DND-41 (cell line): Measurements from ENCODE around the gene SCCPDH.

Experiments used
- ATAC-seq: fragments of 200-7000 bp; cut with Tn5 transposase; 3 replicates; pipeline ENCODE4 v1.9.1; 2021; ENCODE audit warnings: low read depth; ENCODE audit not compliant: insufficient read depth
- DNase-seq: peaks from one replicate; pipeline ENCODE4 v3.0.0-alpha.2; 2020
- H2AFZ ChIP-seq: 2 replicates; pipeline ENCODE4 v1.6.0; 2012; ENCODE audit warnings: low read depth, low read length
- H3K27ac ChIP-seq: 2 replicates; pipeline ENCODE4 v1.5.1; 2012; ENCODE audit warnings: low read length, inconsistent platforms
- H3K27me3 ChIP-seq: fragments of 200-600 bp; sonication (generic); 2 replicates; pipeline ENCODE4 v1.6.0; 2012; ENCODE audit warnings: low read length, mild to moderate bottlenecking, inconsistent platforms; ENCODE audit not compliant: insufficient read depth, poor library complexity
- H3K36me3 ChIP-seq: 2 replicates; pipeline ENCODE4 v1.5.1; 2012; ENCODE audit warnings: low read length, inconsistent platforms; ENCODE audit not compliant: insufficient read depth
- H3K4me1 ChIP-seq: 2 replicates; pipeline ENCODE4 v1.5.1; 2012; ENCODE audit warnings: mild to moderate bottlenecking, low read length; ENCODE audit not compliant: insufficient read depth
- H3K4me2 ChIP-seq: 2 replicates; pipeline ENCODE4 v1.6.0; 2012; ENCODE audit warnings: mild to moderate bottlenecking, moderate library complexity, low read length, inconsistent platforms; ENCODE audit not compliant: insufficient read depth
- H3K4me3 ChIP-seq, 2 experiments: fragments of 200-600 bp in 1 of 2; shearing (Covaris generic) in 1 of 2; 2 replicates each; pipeline ENCODE4 v1.5.1; 2012 to 2016; ENCODE audit warnings: inconsistent platforms in 2 of 2, low read length in 2 of 2, mild to moderate bottlenecking in 2 of 2, low read depth in 1 of 2, moderate library complexity in 1 of 2
- H3K79me2 ChIP-seq: 2 replicates; pipeline ENCODE4 v1.6.0; 2012; ENCODE audit warnings: low read length, inconsistent platforms; ENCODE audit not compliant: insufficient read depth
- H3K9ac ChIP-seq: 2 replicates; pipeline ENCODE4 v1.6.0; 2012; ENCODE audit warnings: low read depth, mild to moderate bottlenecking, inconsistent platforms, low read length, moderate library complexity
- H3K9me3 ChIP-seq: 2 replicates; pipeline ENCODE4 v1.5.1; 2012; ENCODE audit warnings: low read length, moderate library complexity, mild to moderate bottlenecking, inconsistent platforms; ENCODE audit not compliant: insufficient read depth, severe bottlenecking
- H4K20me1 ChIP-seq: 2 replicates; pipeline ENCODE4 v1.6.0; 2012; ENCODE audit warnings: low read length; ENCODE audit not compliant: insufficient read depth
- CTCF ChIP-seq: IDR thresholded peaks from 2 replicates; pipeline ENCODE4 v1.5.1; 2012; ENCODE audit warnings: borderline replicate concordance, low read length, moderate library complexity, mild to moderate bottlenecking; ENCODE audit not compliant: poor library complexity, severe bottlenecking; ENCODE audit errors: extremely low read depth
- EZH2 ChIP-seq: IDR thresholded peaks from 3 replicates; pipeline ENCODE4 v1.6.1; 2012; ENCODE audit warnings: borderline replicate concordance, low read depth, mild to moderate bottlenecking, moderate library complexity, low read length, inconsistent platforms; ENCODE audit not compliant: severe bottlenecking

SCCPDH gene

GRCh38 chr1:246800356-246800755, 76.1 kb downstream of the SCCPDH start:
- H3K27ac ChIP-seq = no peak overlapping the region
- H3K27me3 ChIP-seq = no peaks in the 10 kb centered on the region
- DNase-seq = no peak
- no peak overlapping the region for H3K4me3 ChIP-seq
- no peaks in the 10 kb centered on the region for H3K4me1 ChIP-seq
- no peaks in the 10 kb centered on the region for H3K9me3 ChIP-seq
- H2AFZ ChIP-seq = no peak overlapping the region
- H3K4me2 ChIP-seq = no peak overlapping the region
- 0 out of 3 replicates have a peak, but pooled peaks have one; percentile 48 for ATAC-seq
- no peaks in the 10 kb centered on the region for H4K20me1 ChIP-seq
- no peak overlapping the region for H3K9ac ChIP-seq
- no peaks in the 10 kb centered on the region for H3K79me2 ChIP-seq
- H3K36me3 ChIP-seq = no peaks in the 10 kb centered on the region
- no peak for TF ChIP-seq CTCF
- no peak for TF ChIP-seq EZH2

- Histone ChIP-seq H3K4me3 (no peak overlapping the region), H3K9me3 (no peaks in the 10 kb centered on the region), H3K4me1 (no peaks in the 10 kb centered on the region), H3K9ac (no peak overlapping the region), H3K4me2 (no peak overlapping the region), H4K20me1 (no peaks in the 10 kb centered on the region), H3K36me3 (no peaks in the 10 kb centered on the region), H3K79me2 (no peaks in the 10 kb centered on the region), H3K27me3 (no peaks in the 10 kb centered on the region), H2AFZ (no peak overlapping the region), H3K27ac (no peak overlapping the region)
- ATAC-seq = no peak
- DNase-seq = no peak
- TF ChIP-seq EZH2 = no peak
- TF ChIP-seq CTCF = no peak
These were observed 76.5 kb downstream of the SCCPDH start for GRCh38 chr1:246800756-246801155.

- Histone ChIP-seq H4K20me1 (no peaks in the 10 kb centered on the region), H3K4me1 (no peaks in the 10 kb centered on the region), H3K27ac (no peak overlapping the region), H3K9ac (no peak overlapping the region), H3K4me3 (no peak overlapping the region), H2AFZ (no peak overlapping the region), H3K4me2 (no peak overlapping the region), H3K9me3 (no peaks in the 10 kb centered on the region), H3K27me3 (no peaks in the 10 kb centered on the region), H3K36me3 (no peaks in the 10 kb centered on the region), H3K79me2 (no peaks in the 10 kb centered on the region)
- TF ChIP-seq EZH2 (no peak), CTCF (no peak)
- ATAC-seq (no peak), DNase-seq (no peak)
These were observed 77.2 kb downstream of the SCCPDH start for GRCh38 chr1:246801241-246802020.
